Mesenchymal stem cell (in vitro differentiated cells and primary cell): ENCODE data around the gene KCTD17.

Source experiments
- DNase-seq: peaks from one replicate; pipeline ENCODE4 v3.0.0-alpha.2; 2013
- H2AFZ ChIP-seq: one replicate; pipeline ENCODE4 v1.6.1; 2013; ENCODE audit warnings: low read depth, mild to moderate bottlenecking, control low read depth, inconsistent platforms, low read length, moderate library complexity
- H2AK5ac ChIP-seq: 2 replicates; pipeline ENCODE4 v1.6.1; 2013; ENCODE audit warnings: low read length, moderate library complexity, mild to moderate bottlenecking, inconsistent platforms; ENCODE audit not compliant: severe bottlenecking
- H2BK120ac ChIP-seq: one replicate; pipeline ENCODE4 v1.6.1; 2013; ENCODE audit warnings: low read depth, mild to moderate bottlenecking, inconsistent platforms, low read length, moderate library complexity
- H2BK12ac ChIP-seq, 2 experiments: one replicate each; pipeline ENCODE4 v1.6.1; 2013; ENCODE audit warnings: inconsistent platforms in 2 of 2, low read length in 2 of 2, mild to moderate bottlenecking in 2 of 2, moderate library complexity in 2 of 2, control low read depth in 1 of 2
- H2BK15ac ChIP-seq: one replicate; pipeline ENCODE4 v1.6.1; 2013; ENCODE audit warnings: mild to moderate bottlenecking, low read depth, inconsistent platforms; ENCODE audit not compliant: poor library complexity, severe bottlenecking
- H2BK5ac ChIP-seq: 2 replicates; pipeline ENCODE4 v1.6.1; 2013; ENCODE audit warnings: low read depth, mild to moderate bottlenecking, low read length, control low read depth, inconsistent platforms; ENCODE audit not compliant: poor library complexity, severe bottlenecking
- H3K14ac ChIP-seq, 2 experiments: one replicate each; pipeline ENCODE4 v1.6.1; 2013; ENCODE audit warnings: inconsistent platforms in 2 of 2, low read length in 2 of 2, control low read depth in 1 of 2, mild to moderate bottlenecking in 1 of 2, moderate library complexity in 1 of 2
- H3K18ac ChIP-seq, 2 experiments: one replicate each; pipeline ENCODE4 v1.6.1; 2013; ENCODE audit warnings: inconsistent platforms in 2 of 2, low read length in 2 of 2, control low read depth in 1 of 2, low read depth in 1 of 2, mild to moderate bottlenecking in 1 of 2
- H3K23ac ChIP-seq, 2 experiments: one replicate each; pipeline ENCODE4 v1.6.1; 2013; ENCODE audit warnings: inconsistent platforms in 2 of 2, low read length in 2 of 2, mild to moderate bottlenecking in 2 of 2, moderate library complexity in 2 of 2, control low read depth in 1 of 2
- H3K27ac ChIP-seq: 2 replicates; pipeline ENCODE4 v1.5.1; 2013; ENCODE audit warnings: mild to moderate bottlenecking, moderate library complexity, low read length, control low read depth, inconsistent platforms; ENCODE audit not compliant: poor library complexity, severe bottlenecking
- H3K27me3 ChIP-seq, 2 experiments: 2 replicates each; pipeline versions ENCODE4 v1.6.1 to v1.7.0; 2013; ENCODE audit warnings: low read length in 2 of 2, mild to moderate bottlenecking in 2 of 2, moderate library complexity in 2 of 2, control low read depth in 1 of 2, inconsistent platforms in 1 of 2; ENCODE audit not compliant: control insufficient read depth in 1 of 2, insufficient read depth in 1 of 2
- H3K36me3 ChIP-seq, 2 experiments: 2 replicates each; pipeline versions ENCODE4 v1.6.1 to v1.7.0; 2013; ENCODE audit warnings: low read length in 2 of 2, control low read depth in 1 of 2, inconsistent platforms in 1 of 2, low read depth in 1 of 2, mild to moderate bottlenecking in 1 of 2; ENCODE audit not compliant: insufficient read depth in 2 of 2, control insufficient read depth in 1 of 2
- H3K4ac ChIP-seq, 2 experiments: one replicate each; pipeline ENCODE4 v1.6.1; 2013; ENCODE audit warnings: inconsistent platforms in 2 of 2, low read length in 2 of 2, mild to moderate bottlenecking in 2 of 2, moderate library complexity in 2 of 2, control low read depth in 1 of 2, low read depth in 1 of 2
- H3K4me1 ChIP-seq: 2 replicates; pipeline ENCODE4 v1.6.1; 2013; ENCODE audit warnings: low read depth, low read length, control low read depth; ENCODE audit not compliant: control insufficient read depth, insufficient read depth
- H3K4me2 ChIP-seq: 2 replicates; pipeline ENCODE4 v1.6.1; 2013; ENCODE audit warnings: low read length, mild to moderate bottlenecking, inconsistent platforms; ENCODE audit not compliant: poor library complexity, severe bottlenecking
- H3K4me3 ChIP-seq, 2 experiments: 2 replicates each; pipeline versions ENCODE4 v1.5.1 to v1.7.0; 2013; ENCODE audit warnings: low read length in 2 of 2, mild to moderate bottlenecking in 2 of 2, control low read depth in 1 of 2, low read depth in 1 of 2; ENCODE audit not compliant: insufficient read depth in 1 of 2
- H3K79me1 ChIP-seq: replicated peaks from 2 replicates; pipeline ENCODE4 v1.6.1; 2013; ENCODE audit warnings: mild to moderate bottlenecking, control low read depth, low read length, inconsistent platforms; ENCODE audit not compliant: poor library complexity, severe bottlenecking
- H3K9ac ChIP-seq: 2 replicates; pipeline ENCODE4 v1.7.0; 2013; ENCODE audit warnings: mild to moderate bottlenecking, low read length, moderate library complexity
- H3K9me3 ChIP-seq: 2 replicates; pipeline ENCODE4 v1.7.0; 2013; ENCODE audit warnings: mild to moderate bottlenecking, low read length; ENCODE audit not compliant: control insufficient read depth
- H4K8ac ChIP-seq: one replicate; pipeline ENCODE4 v1.6.1; 2013; ENCODE audit warnings: inconsistent platforms, mild to moderate bottlenecking, low read length, moderate library complexity
- H4K91ac ChIP-seq: one replicate; pipeline ENCODE4 v1.6.1; 2013; ENCODE audit warnings: mild to moderate bottlenecking, low read length, inconsistent platforms
- WGBS: methylation state at CpG from one replicate; pipeline ENCODE4 v1.1.7; 2013; ENCODE audit warnings: mixed read lengths; 5-methylcytosine and 5-hydroxymethylcytosine counted together

KCTD17 gene

GRCh38 chr22:37067428-37067827 is 15.9 kb downstream of the KCTD17 start:
- no peak overlapping the region for H2BK120ac ChIP-seq
- H3K27ac ChIP-seq = no peak overlapping the region
- 80% methylated on average over 10 of the region's 10 CpGs for WGBS

DNA sequence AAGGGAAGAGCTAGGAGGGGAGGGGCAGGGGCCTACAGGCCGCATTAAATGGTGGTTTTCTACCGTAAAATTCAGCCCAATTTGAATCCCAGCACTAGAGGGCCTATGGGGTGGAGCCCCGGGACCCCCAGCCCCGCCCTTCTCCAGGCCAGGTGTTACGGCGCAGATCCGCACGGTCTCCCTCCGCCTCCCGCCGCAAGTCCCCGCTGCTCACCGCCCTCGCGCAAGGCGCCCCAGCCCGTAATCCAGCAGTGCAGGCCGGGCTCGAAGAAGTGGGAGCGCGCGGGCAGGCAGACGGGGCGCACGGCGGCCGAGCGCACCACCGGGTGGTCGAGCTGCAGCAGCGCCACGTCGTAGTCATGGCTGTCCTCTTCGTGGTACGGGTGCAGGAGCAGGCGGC is 17.3 kb downstream of the KCTD17 start:
- no peak overlapping the region for H4K8ac ChIP-seq
- no peak overlapping the region for H2BK5ac ChIP-seq
- H3K27me3 ChIP-seq = peaks cover 54 to 62% of the 10 kb centered on the region in 2 experiments
- H3K9ac ChIP-seq = no peak overlapping the region
- H3K4me3 ChIP-seq = peak overlapping the region in 1 of 2 experiments; percentile 24
- peak overlapping the region in 1 of 2 experiments; percentile 81 for H3K23ac ChIP-seq
- no peak overlapping the region for H2BK12ac ChIP-seq
- no peak overlapping the region for H2AFZ ChIP-seq
- no peak overlapping the region for H3K4ac ChIP-seq
- H3K79me1 ChIP-seq = no peaks in the 10 kb centered on the region
- H3K14ac ChIP-seq = no peak overlapping the region
- H3K27ac ChIP-seq = no peak overlapping the region
- DNase-seq = no peak
- H2AK5ac ChIP-seq = no peak overlapping the region
- H3K36me3 ChIP-seq = peaks cover 0 to 6% of the 10 kb centered on the region in 2 experiments
- H3K9me3 ChIP-seq = peaks cover 2% of the 10 kb centered on the region
- no peak overlapping the region for H4K91ac ChIP-seq
- peaks cover 3% of the 10 kb centered on the region for H3K4me1 ChIP-seq
- 5% methylated on average over 20 of the region's 36 CpGs for WGBS
- no peak overlapping the region for H2BK15ac ChIP-seq
- no peak overlapping the region for H3K4me2 ChIP-seq
- H2BK120ac ChIP-seq = no peak overlapping the region
- H3K18ac ChIP-seq = no peak overlapping the region

More at GRCh38 chr22:37067428-37067827, 15.9 kb downstream of the KCTD17 start:
- no peak overlapping the region for H3K4me2 ChIP-seq
- no peak overlapping the region for H4K91ac ChIP-seq
- no peak overlapping the region for H3K14ac ChIP-seq
- H3K27me3 ChIP-seq = peaks cover 49 to 54% of the 10 kb centered on the region in 2 experiments
- H3K36me3 ChIP-seq = peaks cover 0 to 12% of the 10 kb centered on the region in 2 experiments
- H2BK15ac ChIP-seq = peak overlapping the region; percentile 30
- no peak overlapping the region for H2AK5ac ChIP-seq
- no peaks in the 10 kb centered on the region for H3K79me1 ChIP-seq
- H2AFZ ChIP-seq = no peak overlapping the region
- H3K23ac ChIP-seq = no peak overlapping the region
- no peak overlapping the region for H3K4me3 ChIP-seq
- no peak overlapping the region for H3K18ac ChIP-seq
- H3K9me3 ChIP-seq = no peaks in the 10 kb centered on the region
- no peak overlapping the region for H2BK5ac ChIP-seq
- no peak for DNase-seq
- peaks cover 3% of the 10 kb centered on the region for H3K4me1 ChIP-seq
- H4K8ac ChIP-seq = no peak overlapping the region
- H3K4ac ChIP-seq = no peak overlapping the region
- no peak overlapping the region for H3K9ac ChIP-seq
- H2BK12ac ChIP-seq = no peak overlapping the region

- Histone ChIP-seq H2AFZ (no peak overlapping the region), H2AK5ac (no peak overlapping the region), H3K9ac (no peak overlapping the region), H3K9me3 (peaks cover 2% of the 10 kb centered on the region), H2BK12ac (no peak overlapping the region), H3K4me1 (peaks cover 3% of the 10 kb centered on the region), H4K91ac (no peak overlapping the region), H2BK5ac (no peak overlapping the region), H3K4me3 (no peak overlapping the region), H3K79me1 (no peaks in the 10 kb centered on the region), H4K8ac (no peak overlapping the region), H3K18ac (no peak overlapping the region), H2BK120ac (no peak overlapping the region), H3K14ac (no peak overlapping the region), H3K4ac (no peak overlapping the region), H3K4me2 (no peak overlapping the region), H3K27ac (no peak overlapping the region), H3K23ac (no peak overlapping the region), H2BK15ac (no peak overlapping the region), H3K27me3 (peaks cover 57 to 67% of the 10 kb centered on the region in 2 experiments), H3K36me3 (peaks cover 0 to 2% of the 10 kb centered on the region in 2 experiments)
- DNase-seq = no peak
- 52% methylated on average over 9 of the region's 11 CpGs for WGBS
These were observed 17.8 kb downstream of the KCTD17 start for GRCh38 chr22:37069319-37069718.

GRCh38 chr22:37069719-37070118 is 18.2 kb downstream of the KCTD17 start:
- Histone ChIP-seq H2BK15ac (no peak overlapping the region), H2AFZ (no peak overlapping the region), H3K9ac (no peak overlapping the region), H3K36me3 (no peaks in the 10 kb centered on the region), H3K18ac (no peak overlapping the region), H3K27me3 (peaks cover 59 to 71% of the 10 kb centered on the region in 2 experiments), H3K4me2 (no peak overlapping the region), H3K14ac (no peak overlapping the region), H3K9me3 (peaks cover 2% of the 10 kb centered on the region), H2BK120ac (no peak overlapping the region), H4K91ac (no peak overlapping the region), H2BK5ac (no peak overlapping the region), H3K4me3 (no peak overlapping the region), H2AK5ac (no peak overlapping the region), H3K27ac (no peak overlapping the region), H3K4me1 (peaks cover 3% of the 10 kb centered on the region), H2BK12ac (no peak overlapping the region), H3K4ac (no peak overlapping the region), H4K8ac (no peak overlapping the region), H3K23ac (no peak overlapping the region), H3K79me1 (no peaks in the 10 kb centered on the region)
- 88% methylated on average over 9 of the region's 9 CpGs for WGBS
- DNase-seq = no peak
